ENCODE data around the gene AQP12A. TPM values are rescaled to one million over a fixed set of nuclear protein-coding genes. Genes with fewer than 3 reads are reported as not detected.

Gene AQP12A
- total RNA-seq, 1 experiment from 2014 or later: not detected

DNA sequence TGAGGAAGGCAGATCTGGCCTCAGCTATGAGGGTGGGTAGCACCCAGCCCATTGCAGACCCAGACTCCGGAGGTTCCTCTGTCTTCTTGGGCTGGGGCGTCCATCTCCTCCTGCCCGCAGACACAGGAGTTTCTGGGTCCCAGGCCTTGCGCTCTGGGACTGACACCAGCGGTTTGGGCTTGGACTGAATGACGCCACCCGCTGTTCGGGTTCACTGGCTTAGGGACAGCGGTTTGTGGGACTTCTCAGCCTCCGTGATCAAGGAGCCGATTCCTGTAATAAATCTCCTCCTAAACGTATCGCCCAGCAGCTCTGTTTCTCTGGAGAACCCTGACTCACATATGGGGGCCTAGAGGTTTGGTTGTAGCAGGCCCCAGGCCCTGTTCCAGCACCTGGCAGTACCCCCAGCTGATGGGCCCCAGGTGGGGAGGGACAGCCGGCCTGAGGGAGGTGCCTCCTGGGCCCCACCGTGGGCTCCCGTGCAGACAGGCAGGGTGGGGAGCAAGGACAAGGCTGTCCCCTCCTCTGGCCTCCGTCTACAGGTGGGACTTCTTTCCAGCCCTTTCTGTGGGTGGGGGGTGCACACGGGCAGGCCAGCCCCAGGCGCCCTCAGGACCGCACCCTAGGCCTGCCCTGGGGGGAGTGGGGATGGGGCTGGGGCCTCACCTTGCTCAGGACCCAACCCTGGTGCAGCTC is 4.5 kb upstream of the AQP12A start:
- Histone ChIP-seq H3K27ac (ENCODE audit: low read depth, low read length) (no peak overlapping the region), H3K4me3 (replicated peaks in 1 of 2; ENCODE audit: low read depth in 1 of 2, low read length in 2 of 2) (no peak overlapping the region), H3K4me2 (ENCODE audit: low read length) (no peak overlapping the region), H3K27me3 (ENCODE audit: insufficient read depth, low read length) (no peaks in the 10 kb centered on the region), H3K9me3 (ENCODE audit: control insufficient read depth in 1 of 2, insufficient read depth in 1 of 2, low read depth in 1 of 2, low read length in 2 of 2) (no peaks in the 10 kb centered on the region), H4K20me1 (ENCODE audit: insufficient read depth) (no peaks in the 10 kb centered on the region), H3K4me1 (ENCODE audit: control insufficient read depth in 1 of 2, insufficient read depth in 2 of 2, low read length in 2 of 2) (no peaks in the 10 kb centered on the region), H3K9ac (ENCODE audit: low read length) (no peak overlapping the region), H2AFZ (ENCODE audit: low read depth, low read length, poor library complexity, severe bottlenecking) (no peak overlapping the region), H3K79me2 (ENCODE audit: insufficient read depth, low read length) (no peaks in the 10 kb centered on the region), H3K36me3 (ENCODE audit: control insufficient read depth in 1 of 2, insufficient read depth in 2 of 2, low read length in 2 of 2) (no peaks in the 10 kb centered on the region), H3K9me2 (ENCODE audit: insufficient read depth) (no peaks in the 10 kb centered on the region)
- no TSS peak for BruUV-seq (replicated peaks)
- ChIA-PET RAD21 (ENCODE audit: low non-redundant PET in 1 of 2, low total read pairs in 2 of 2, uncharacterized antibody in 2 of 2, unreplicated experiment in 2 of 2) (no interaction called here), CTCF (no interaction called here), POLR2A (no interaction called here)
- intact Hi-C loops (cut with micrococcal nuclease): no loop called here
- no peak for DNase-seq (ENCODE audit: low read depth, low spot score)
- no peak for TF ChIP-seq EZH2 (IDR thresholded peaks at IDR 0.05)
- TF ChIP-seq, protein P1, sequence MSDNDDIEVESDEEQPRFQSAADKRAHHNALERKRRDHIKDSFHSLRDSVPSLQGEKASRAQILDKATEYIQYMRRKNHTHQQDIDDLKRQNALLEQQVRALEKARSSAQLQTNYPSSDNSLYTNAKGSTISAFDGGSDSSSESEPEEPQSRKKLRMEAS (IDR thresholded peaks at IDR 0.05): no peak
- TF ChIP-seq, protein P2, sequence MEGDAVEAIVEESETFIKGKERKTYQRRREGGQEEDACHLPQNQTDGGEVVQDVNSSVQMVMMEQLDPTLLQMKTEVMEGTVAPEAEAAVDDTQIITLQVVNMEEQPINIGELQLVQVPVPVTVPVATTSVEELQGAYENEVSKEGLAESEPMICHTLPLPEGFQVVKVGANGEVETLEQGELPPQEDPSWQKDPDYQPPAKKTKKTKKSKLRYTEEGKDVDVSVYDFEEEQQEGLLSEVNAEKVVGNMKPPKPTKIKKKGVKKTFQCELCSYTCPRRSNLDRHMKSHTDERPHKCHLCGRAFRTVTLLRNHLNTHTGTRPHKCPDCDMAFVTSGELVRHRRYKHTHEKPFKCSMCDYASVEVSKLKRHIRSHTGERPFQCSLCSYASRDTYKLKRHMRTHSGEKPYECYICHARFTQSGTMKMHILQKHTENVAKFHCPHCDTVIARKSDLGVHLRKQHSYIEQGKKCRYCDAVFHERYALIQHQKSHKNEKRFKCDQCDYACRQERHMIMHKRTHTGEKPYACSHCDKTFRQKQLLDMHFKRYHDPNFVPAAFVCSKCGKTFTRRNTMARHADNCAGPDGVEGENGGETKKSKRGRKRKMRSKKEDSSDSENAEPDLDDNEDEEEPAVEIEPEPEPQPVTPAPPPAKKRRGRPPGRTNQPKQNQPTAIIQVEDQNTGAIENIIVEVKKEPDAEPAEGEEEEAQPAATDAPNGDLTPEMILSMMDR (IDR thresholded peaks at IDR 0.05 in 2 of 3, conservative IDR thresholded peaks at IDR 0.05 in 1 of 3; ENCODE audit: borderline replicate concordance in 1 of 3, insufficient read depth in 1 of 3, low read depth in 2 of 3, low read length in 2 of 3): no peak
- TF ChIP-seq, protein P3, sequence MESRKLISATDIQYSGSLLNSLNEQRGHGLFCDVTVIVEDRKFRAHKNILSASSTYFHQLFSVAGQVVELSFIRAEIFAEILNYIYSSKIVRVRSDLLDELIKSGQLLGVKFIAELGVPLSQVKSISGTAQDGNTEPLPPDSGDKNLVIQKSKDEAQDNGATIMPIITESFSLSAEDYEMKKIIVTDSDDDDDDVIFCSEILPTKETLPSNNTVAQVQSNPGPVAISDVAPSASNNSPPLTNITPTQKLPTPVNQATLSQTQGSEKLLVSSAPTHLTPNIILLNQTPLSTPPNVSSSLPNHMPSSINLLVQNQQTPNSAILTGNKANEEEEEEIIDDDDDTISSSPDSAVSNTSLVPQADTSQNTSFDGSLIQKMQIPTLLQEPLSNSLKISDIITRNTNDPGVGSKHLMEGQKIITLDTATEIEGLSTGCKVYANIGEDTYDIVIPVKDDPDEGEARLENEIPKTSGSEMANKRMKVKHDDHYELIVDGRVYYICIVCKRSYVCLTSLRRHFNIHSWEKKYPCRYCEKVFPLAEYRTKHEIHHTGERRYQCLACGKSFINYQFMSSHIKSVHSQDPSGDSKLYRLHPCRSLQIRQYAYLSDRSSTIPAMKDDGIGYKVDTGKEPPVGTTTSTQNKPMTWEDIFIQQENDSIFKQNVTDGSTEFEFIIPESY (IDR thresholded peaks at IDR 0.05; ENCODE audit: extremely low read depth, insufficient replicate concordance, low read length): no peak
- TF ChIP-seq ZNF274 (IDR thresholded peaks at IDR 0.05; ENCODE audit: low read depth, low read length): no peak
- TF ChIP-seq CEBPB (IDR thresholded peaks at IDR 0.05; ENCODE audit: low read depth): no peak
- TF ChIP-seq POLR2A (IDR thresholded peaks at IDR 0.05; ENCODE audit: borderline replicate concordance, extremely low read depth, insufficient read depth, insufficient read length): no peak
- no peak for TF ChIP-seq ZFX (IDR thresholded peaks at IDR 0.05)
- TF ChIP-seq, protein P4, sequence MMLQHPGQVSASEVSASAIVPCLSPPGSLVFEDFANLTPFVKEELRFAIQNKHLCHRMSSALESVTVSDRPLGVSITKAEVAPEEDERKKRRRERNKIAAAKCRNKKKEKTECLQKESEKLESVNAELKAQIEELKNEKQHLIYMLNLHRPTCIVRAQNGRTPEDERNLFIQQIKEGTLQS (IDR thresholded peaks at IDR 0.05): no peak
- TF ChIP-seq, protein P5, sequence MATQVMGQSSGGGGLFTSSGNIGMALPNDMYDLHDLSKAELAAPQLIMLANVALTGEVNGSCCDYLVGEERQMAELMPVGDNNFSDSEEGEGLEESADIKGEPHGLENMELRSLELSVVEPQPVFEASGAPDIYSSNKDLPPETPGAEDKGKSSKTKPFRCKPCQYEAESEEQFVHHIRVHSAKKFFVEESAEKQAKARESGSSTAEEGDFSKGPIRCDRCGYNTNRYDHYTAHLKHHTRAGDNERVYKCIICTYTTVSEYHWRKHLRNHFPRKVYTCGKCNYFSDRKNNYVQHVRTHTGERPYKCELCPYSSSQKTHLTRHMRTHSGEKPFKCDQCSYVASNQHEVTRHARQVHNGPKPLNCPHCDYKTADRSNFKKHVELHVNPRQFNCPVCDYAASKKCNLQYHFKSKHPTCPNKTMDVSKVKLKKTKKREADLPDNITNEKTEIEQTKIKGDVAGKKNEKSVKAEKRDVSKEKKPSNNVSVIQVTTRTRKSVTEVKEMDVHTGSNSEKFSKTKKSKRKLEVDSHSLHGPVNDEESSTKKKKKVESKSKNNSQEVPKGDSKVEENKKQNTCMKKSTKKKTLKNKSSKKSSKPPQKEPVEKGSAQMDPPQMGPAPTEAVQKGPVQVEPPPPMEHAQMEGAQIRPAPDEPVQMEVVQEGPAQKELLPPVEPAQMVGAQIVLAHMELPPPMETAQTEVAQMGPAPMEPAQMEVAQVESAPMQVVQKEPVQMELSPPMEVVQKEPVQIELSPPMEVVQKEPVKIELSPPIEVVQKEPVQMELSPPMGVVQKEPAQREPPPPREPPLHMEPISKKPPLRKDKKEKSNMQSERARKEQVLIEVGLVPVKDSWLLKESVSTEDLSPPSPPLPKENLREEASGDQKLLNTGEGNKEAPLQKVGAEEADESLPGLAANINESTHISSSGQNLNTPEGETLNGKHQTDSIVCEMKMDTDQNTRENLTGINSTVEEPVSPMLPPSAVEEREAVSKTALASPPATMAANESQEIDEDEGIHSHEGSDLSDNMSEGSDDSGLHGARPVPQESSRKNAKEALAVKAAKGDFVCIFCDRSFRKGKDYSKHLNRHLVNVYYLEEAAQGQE (IDR thresholded peaks at IDR 0.05; ENCODE audit: low read depth): no peak
- no peak for TF ChIP-seq ELF1 (IDR thresholded peaks at IDR 0.05; ENCODE audit: borderline replicate concordance, low read depth)
- no peak for TF ChIP-seq SP1 (IDR thresholded peaks at IDR 0.05; ENCODE audit: low read depth)
- no peak for TF ChIP-seq FOSL1 (IDR thresholded peaks at IDR 0.05; ENCODE audit: low read depth)
- TF ChIP-seq EZH2phosphoT487 (IDR thresholded peaks at IDR 0.05; ENCODE audit: borderline replicate concordance): no peak
- TF ChIP-seq JUND (IDR thresholded peaks at IDR 0.05): no peak
- no peak for TF ChIP-seq TCF7L2 (IDR thresholded peaks at IDR 0.05; ENCODE audit: borderline replicate concordance, extremely low read depth, insufficient read depth, insufficient read length)
- TF ChIP-seq SIN3A (IDR thresholded peaks at IDR 0.05; ENCODE audit: low read depth): no peak
- no peak for ATAC-seq

Measured in HCT116 (cell line).